Tibial nerve (tissue), 4 donors: ENCODE measurements around the gene SAMHD1. TPM values are rescaled to one million over a fixed set of nuclear protein-coding genes. Genes with fewer than 3 reads are reported as not detected.
"Not testable (repeated sequence)": the region's sequence is repeated elsewhere in the genome, so short reads cannot be mapped to it uniquely, and the experiment has no call there.

ENCODE experiments used
- DNase-seq, 2 donors: peaks; one replicate each; pipeline ENCODE4 v3.0.0-alpha.2; 2019; ENCODE audit warnings: low spot score in 2 of 2
- H3K27ac ChIP-seq, 4 donors: fragments of 200-600 bp; sonication (generic) in 3 of 4; one replicate each; pipeline ENCODE4 v1.5.1; 2017 to 2019; ENCODE audit warnings: mild to moderate bottlenecking in 1 of 4
- H3K27me3 ChIP-seq, 2 donors: fragments of 200-600 bp; sonication (generic) in 1 of 2; one replicate each; pipeline versions ENCODE4 v1.5.1 to v1.6.0; 2017 to 2019
- H3K36me3 ChIP-seq, 3 donors: fragments of 200-600 bp; sonication (generic); one replicate each; pipeline ENCODE4 v1.5.1; 2018 to 2019
- H3K4me1 ChIP-seq, 4 donors: fragments of 200-600 bp; sonication (generic) in 3 of 4; one replicate each; pipeline ENCODE4 v1.5.1; 2017 to 2019
- H3K4me3 ChIP-seq, 4 donors: fragments of 200-600 bp; sonication (generic) in 3 of 4; one replicate each; pipeline ENCODE4 v1.5.1; 2017 to 2019; ENCODE audit warnings: mild to moderate bottlenecking in 1 of 4, moderate library complexity in 1 of 4
- H3K9me3 ChIP-seq, 4 donors: fragments of 200-600 bp; sonication (generic) in 3 of 4; one replicate each; pipeline ENCODE4 v1.5.1; 2017 to 2019
- EP300 ChIP-seq, 2 donors: sonication (generic); formaldehyde crosslinking; IDR thresholded peaks; one replicate each; pipeline ENCODE4 v1.6.1; 2017; ENCODE audit warnings: antibody characterized with exemption in 2 of 2, mild to moderate bottlenecking in 1 of 2
- POLR2A ChIP-seq, 2 donors: fragments of 450-650 bp; IDR thresholded peaks; one replicate each; pipeline ENCODE4 v1.6.1; 2017; ENCODE audit warnings: antibody characterized with exemption in 2 of 2, mild to moderate bottlenecking in 2 of 2, moderate library complexity in 2 of 2
- WGBS, 2 donors: methylation state at CpG; one replicate each; pipeline ENCODE4 v1.1.5; 2018; 5-methylcytosine and 5-hydroxymethylcytosine counted together
- total RNA-seq, 4 donors: library from RNA; depleted of rRNA; stranded (reverse); fragments of >200 nt; gene quantifications; one replicate each; pipeline ENCODE4 v1.1.0, GENCODE V29; 2016
- TF ChIP-seq, protein P1 (sequence below), 5 experiments: fragments of 200-600 bp in 3 of 5; fragments of 450-650 bp in 2 of 5; sonication (generic) in 3 of 5; IDR thresholded peaks; one replicate each; pipeline ENCODE4 v1.5.1; 2016 to 2019; ENCODE audit warnings: antibody characterized with exemption in 5 of 5, mild to moderate bottlenecking in 3 of 5, moderate library complexity in 2 of 5

Gene SAMHD1
- total RNA-seq, 4 donors from 2014 or later: 466 to 595 (median 566) TPM

DNA sequence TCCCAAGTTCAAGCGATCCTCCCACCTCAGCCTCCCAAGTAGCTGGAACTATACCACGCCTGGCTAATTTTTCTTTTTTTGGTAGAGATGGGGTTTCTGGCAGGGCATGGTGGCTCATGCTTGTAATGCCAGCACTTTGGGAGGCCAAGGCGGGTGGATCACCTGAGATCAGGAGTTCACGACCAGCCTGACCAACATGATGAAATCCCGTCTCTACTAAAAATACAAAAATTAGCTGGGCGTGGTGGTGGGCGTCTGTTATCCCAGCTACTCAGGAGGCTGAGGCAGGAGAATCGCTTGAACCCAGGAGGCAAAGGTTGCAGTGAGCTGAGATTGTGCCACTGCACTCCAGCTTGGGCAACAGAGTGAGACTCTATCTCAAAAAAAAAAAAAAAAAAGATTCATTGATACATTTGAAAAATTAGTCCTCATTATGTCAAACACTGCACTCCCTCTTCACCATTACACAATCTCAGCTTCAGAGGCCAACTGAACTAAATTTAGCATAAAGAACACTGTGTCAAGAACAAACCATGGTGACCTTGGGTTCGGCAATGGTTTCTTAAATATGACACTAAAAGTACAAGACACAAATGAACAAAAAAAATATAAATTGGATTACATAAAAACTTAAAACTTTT, 14.6 kb downstream of the SAMHD1 start:
- not testable (repeated sequence) for H3K9me3 ChIP-seq, H3K27me3 ChIP-seq, DNase-seq
- Histone ChIP-seq H3K36me3 (peaks cover 3 to 82% (median 15%) of the 10 kb centered on the region in 3 donors), H3K4me3 (peak overlapping the region in 1 of 4 donors; percentile 12), H3K4me1 (peaks cover 3 to 98% (median 58%) of the 10 kb centered on the region in 4 donors), H3K27ac (peak overlapping the region; percentile 57 to 99 (median 84))
- TF ChIP-seq EP300 (IDR thresholded peaks at IDR 0.05): peak; percentile 72 to 85
- 51 to 62% methylated on average over 9 of the region's 9 CpGs for WGBS, 2 donors

DNA sequence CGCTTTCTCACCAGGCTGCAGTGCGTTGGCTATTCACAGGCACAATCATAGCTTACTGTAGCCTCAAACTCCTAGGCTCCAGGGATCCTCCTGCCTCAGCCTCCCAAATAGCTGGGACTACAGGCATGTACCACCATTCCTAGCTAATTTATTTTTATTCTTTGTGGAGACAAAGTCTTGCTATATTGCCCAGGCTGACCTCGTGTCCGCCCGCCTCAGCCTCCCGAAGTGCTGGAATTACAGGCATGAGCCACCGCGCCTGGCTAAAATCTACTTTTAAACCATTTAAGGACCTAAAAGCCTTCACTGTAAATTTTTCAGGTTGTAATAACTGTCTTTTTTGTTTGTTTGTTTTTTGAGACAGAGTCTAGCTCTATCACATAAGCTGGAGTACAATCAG, 15.2 kb downstream of the SAMHD1 start:
- TF ChIP-seq, protein P1, sequence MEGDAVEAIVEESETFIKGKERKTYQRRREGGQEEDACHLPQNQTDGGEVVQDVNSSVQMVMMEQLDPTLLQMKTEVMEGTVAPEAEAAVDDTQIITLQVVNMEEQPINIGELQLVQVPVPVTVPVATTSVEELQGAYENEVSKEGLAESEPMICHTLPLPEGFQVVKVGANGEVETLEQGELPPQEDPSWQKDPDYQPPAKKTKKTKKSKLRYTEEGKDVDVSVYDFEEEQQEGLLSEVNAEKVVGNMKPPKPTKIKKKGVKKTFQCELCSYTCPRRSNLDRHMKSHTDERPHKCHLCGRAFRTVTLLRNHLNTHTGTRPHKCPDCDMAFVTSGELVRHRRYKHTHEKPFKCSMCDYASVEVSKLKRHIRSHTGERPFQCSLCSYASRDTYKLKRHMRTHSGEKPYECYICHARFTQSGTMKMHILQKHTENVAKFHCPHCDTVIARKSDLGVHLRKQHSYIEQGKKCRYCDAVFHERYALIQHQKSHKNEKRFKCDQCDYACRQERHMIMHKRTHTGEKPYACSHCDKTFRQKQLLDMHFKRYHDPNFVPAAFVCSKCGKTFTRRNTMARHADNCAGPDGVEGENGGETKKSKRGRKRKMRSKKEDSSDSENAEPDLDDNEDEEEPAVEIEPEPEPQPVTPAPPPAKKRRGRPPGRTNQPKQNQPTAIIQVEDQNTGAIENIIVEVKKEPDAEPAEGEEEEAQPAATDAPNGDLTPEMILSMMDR (IDR thresholded peaks at IDR 0.05): no peak
- TF ChIP-seq EP300 (IDR thresholded peaks at IDR 0.05): no peak
- TF ChIP-seq POLR2A (IDR thresholded peaks at IDR 0.05): no peak
- DNase-seq: no peak
- H3K4me3 ChIP-seq: peak overlapping the region in 1 of 4 donors; percentile 12
- H3K36me3 ChIP-seq: peaks cover 3 to 83% (median 15%) of the 10 kb centered on the region in 3 donors
- H3K27ac ChIP-seq: peak overlapping the region; percentile 57 to 99 (median 84)
- peaks cover 3 to 97% (median 55%) of the 10 kb centered on the region in 4 donors for H3K4me1 ChIP-seq
- no peaks in the 10 kb centered on the region for H3K27me3 ChIP-seq
- 82% methylated on average over 8 of the region's 8 CpGs for WGBS, 2 donors
- H3K9me3 ChIP-seq: no peaks in the 10 kb centered on the region

DNA sequence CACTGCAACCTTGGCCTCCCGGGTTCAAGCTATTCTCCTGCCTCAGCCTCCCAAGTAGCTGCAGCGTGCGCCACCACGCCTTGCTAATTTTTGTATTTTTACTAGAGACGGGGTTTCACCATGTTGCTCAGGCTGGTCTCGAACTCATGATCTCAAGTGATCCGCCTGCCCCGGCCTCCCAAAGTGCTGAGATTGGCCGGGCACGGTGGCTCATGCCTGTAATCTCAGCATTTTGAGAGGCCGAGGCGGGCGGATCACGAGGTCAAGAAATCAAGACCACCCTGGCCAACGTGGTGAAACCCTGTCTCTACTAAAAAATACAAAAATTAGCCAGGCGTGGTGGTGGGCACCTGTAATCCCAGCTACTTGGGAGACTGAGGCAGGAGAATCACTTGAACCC, 17.9 kb downstream of the SAMHD1 start:
- DNase-seq, H3K27me3 ChIP-seq, H3K9me3 ChIP-seq, H3K4me3 ChIP-seq: not testable (repeated sequence)
- peaks cover 6 to 91% (median 23%) of the 10 kb centered on the region in 3 donors for H3K36me3 ChIP-seq
- 95 to 99% methylated on average over 16 of the region's 16 CpGs for WGBS, 2 donors
- H3K4me1 ChIP-seq: peaks cover 0 to 97% (median 47%) of the 10 kb centered on the region in 4 donors
- H3K27ac ChIP-seq: peak overlapping the region; percentile 11 to 99 (median 59)

DNA sequence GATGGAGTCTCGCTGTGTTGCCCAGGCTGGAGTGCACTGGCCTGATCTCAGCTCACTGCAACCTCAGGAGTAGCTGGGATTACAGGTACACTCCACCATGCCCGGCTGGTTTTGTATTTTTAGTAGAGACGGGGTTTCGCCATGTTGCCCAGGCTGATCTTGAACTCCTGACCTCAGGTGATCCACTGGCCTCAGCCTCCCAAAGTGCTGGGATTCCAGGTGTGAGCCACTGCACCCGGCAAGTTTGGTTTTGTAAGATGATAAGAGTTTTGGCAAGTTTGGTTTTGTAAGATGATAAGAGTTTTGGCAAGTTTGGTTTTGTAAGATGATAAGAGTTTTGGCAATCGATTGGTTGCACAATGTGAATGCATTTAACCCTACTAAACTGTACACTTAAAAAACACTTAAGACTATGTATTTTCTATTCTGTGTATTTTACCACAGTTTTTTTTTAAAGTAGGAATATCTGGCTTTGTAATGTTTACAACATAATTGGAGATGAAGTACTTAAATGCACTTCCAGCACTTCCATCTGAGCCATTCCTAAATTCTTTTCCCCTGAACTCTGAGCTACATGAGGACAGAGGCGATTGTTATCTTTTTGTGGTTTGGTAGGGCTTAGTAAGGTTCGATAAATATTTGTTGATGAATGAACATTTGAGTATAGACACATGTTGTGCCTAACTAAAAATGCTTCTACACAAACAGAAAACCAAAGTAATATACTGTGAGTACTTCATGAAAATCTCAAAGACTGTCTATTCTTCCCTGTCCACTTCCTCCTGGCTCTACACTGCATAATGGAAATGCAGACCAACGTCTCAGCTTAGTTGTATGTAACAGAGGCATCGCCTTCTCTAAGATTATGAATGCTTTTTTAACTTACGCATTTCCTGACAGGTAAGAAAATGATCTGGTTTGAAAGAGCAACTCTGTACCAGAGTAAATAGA, 18.8 kb downstream of the SAMHD1 start:
- TF ChIP-seq, protein P1 (IDR thresholded peaks at IDR 0.05): no peak
- TF ChIP-seq POLR2A (IDR thresholded peaks at IDR 0.05) (no peak), EP300 (IDR thresholded peaks at IDR 0.05) (no peak)
- Histone ChIP-seq H3K36me3 (peaks cover 9 to 91% (median 29%) of the 10 kb centered on the region in 3 donors), H3K4me3 (no peak overlapping the region), H3K27ac (peak overlapping the region; percentile 11 to 99 (median 59)), H3K9me3 (no peaks in the 10 kb centered on the region), H3K27me3 (no peaks in the 10 kb centered on the region), H3K4me1 (peaks cover 0 to 89% (median 40%) of the 10 kb centered on the region in 4 donors)
- 69 to 71% methylated on average over 11 of the region's 11 CpGs for WGBS, 2 donors
- DNase-seq: no peak

DNA sequence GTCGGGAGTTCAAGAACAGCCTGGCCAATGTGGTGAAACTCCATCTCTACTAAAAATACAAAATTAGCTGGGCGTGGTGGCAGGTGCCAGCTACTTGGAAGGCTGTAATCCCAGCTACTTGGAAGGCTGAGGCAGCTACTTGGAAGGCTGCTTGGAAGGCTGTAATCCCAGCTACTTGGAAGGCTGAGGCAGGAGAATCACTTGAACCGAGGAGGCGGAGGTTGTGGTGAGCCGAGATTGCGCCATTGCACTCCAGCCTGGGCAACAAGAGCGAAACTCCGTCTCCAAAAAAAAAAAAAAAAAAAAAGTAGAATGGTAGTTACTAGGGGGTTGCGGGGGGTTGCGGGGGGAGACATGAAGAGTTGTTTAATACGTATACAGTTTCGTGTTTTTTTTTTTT, 19.4 kb downstream of the SAMHD1 start:
- H3K36me3 ChIP-seq: peaks cover 9 to 96% (median 29%) of the 10 kb centered on the region in 3 donors
- not testable (repeated sequence) for H3K27me3 ChIP-seq, DNase-seq, H3K4me3 ChIP-seq, H3K9me3 ChIP-seq
- H3K27ac ChIP-seq: peak overlapping the region in 3 of 4 donors; percentile 33 to 99 (median 90)
- peak in 1 of 2 donors; percentile 15 for TF ChIP-seq EP300 (IDR thresholded peaks at IDR 0.05)
- peaks cover 0 to 87% (median 37%) of the 10 kb centered on the region in 4 donors for H3K4me1 ChIP-seq
- 86 to 91% methylated on average over 12 of the region's 12 CpGs for WGBS, 2 donors

DNA sequence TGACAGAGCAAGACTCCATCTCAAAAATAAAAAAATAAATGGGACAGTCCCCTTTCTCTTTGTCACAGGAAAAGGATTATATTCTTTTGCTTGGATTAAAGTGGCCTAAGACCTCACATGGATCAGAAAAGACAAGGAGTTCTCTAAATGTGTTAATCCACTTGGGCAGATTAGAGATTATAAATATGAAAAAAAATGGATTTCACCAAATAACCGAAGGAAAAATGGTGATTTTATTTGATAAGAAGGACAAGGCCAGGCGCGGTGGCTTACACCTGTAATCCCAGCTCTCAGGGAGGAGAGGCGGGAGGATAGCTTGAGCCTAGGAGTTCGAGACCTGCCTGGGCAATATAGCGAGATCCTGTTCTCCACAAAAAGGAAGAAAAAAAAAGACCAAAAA, 21.8 kb downstream of the SAMHD1 start:
- Histone ChIP-seq H3K9me3 (no peaks in the 10 kb centered on the region), H3K27me3 (no peaks in the 10 kb centered on the region), H3K27ac (peak overlapping the region in 3 of 4 donors; percentile 67 to 99 (median 90)), H3K4me3 (no peak overlapping the region), H3K36me3 (peaks cover 9 to 99% (median 31%) of the 10 kb centered on the region in 3 donors), H3K4me1 (peaks cover 0 to 87% (median 25%) of the 10 kb centered on the region in 4 donors)
- no peak for DNase-seq
- TF ChIP-seq, protein P1 (IDR thresholded peaks at IDR 0.05): no peak
- TF ChIP-seq EP300 (IDR thresholded peaks at IDR 0.05): no peak
- no peak for TF ChIP-seq POLR2A (IDR thresholded peaks at IDR 0.05)
- 91 to 96% methylated on average over 6 of the region's 6 CpGs for WGBS, 2 donors
